ENCODE results near the gene SLC35G6.

Gene SLC35G6

DNA sequence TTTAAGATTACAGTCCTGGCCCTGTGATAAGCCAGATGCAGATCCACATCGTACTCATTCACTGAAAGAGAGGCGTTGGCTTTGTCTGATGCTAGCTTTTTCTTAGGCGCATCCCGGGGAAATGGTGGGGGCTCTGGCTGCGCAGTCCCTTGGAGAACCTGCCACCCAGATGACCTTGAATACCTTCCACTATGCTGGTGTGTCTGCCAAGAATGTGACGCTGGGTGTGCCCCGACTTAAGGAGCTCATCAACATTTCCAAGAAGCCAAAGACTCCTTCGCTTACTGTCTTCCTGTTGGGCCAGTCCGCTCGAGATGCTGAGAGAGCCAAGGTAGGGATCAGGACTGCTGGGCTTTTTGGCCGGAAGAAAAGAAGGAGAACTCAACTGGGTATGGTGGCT, 26.9 kb downstream of the SLC35G6 start:
- DNase-seq: no peak

DNA sequence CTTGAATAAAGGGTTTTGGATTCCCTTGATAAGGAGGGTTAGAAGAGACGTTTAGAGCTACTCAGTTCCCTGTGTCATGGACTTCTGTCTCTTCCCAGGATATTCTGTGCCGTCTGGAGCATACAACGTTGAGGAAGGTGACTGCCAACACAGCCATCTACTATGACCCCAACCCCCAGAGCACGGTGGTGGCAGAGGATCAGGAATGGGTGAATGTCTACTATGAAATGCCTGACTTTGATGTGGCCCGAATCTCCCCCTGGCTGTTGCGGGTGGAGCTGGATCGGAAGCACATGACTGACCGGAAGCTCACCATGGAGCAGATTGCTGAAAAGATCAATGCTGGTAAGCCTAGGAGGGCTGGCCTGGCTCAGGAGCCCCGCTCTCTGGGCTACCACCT, 27.6 kb downstream of the SLC35G6 start:
- no peak for DNase-seq

DNA sequence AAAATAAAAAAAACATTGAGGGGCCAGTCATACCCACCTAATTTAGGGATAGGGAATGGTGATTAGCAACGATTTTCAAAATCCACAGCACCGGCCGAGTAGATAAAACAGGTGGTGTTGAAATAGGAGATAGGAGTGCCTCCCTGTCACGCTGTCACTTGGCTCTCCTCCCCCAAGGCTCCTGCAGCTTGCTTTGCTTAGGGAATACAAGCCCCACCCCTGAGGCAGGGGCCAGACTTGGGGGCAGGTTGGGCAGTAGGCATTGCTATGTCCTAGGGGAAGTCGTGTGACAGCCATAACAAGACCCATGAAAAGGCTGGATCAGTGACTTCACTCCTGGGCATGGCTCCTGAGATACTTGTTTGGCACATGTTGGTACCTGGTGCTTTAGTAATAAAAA, 28.7 kb downstream of the SLC35G6 start:
- no peak for DNase-seq

DNA sequence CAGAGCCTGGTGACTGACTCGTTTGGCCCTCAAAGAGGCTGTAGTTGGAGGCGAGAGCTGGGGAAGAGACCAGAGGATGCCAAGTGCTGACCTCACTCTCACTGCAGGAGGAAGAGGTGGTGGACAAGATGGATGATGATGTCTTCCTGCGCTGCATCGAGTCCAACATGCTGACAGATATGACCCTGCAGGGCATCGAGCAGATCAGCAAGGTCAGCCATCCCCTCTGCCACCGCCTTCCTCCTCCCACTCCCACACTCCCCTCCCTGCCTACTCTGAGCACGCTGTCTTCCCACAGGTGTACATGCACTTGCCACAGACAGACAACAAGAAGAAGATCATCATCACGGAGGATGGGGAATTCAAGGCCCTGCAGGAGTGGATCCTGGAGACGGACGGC, 29.9 kb downstream of the SLC35G6 start:
- no peak for DNase-seq

DNA sequence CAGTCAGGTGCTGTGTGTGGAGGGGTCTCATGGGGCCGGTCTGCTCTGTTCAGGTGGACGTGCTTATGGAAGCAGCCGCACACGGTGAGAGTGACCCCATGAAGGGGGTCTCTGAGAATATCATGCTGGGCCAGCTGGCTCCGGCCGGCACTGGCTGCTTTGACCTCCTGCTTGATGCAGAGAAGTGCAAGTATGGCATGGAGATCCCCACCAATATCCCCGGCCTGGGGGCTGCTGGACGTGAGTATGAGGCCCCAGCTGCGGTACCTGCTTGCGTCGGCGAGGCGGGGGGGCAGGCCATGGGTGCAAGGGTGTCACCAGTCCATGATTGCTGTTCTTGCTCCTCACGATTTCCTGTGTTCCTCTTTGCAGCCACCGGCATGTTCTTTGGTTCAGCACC, 30.9 kb downstream of the SLC35G6 start:
- DNase-seq: no peak

DNA sequence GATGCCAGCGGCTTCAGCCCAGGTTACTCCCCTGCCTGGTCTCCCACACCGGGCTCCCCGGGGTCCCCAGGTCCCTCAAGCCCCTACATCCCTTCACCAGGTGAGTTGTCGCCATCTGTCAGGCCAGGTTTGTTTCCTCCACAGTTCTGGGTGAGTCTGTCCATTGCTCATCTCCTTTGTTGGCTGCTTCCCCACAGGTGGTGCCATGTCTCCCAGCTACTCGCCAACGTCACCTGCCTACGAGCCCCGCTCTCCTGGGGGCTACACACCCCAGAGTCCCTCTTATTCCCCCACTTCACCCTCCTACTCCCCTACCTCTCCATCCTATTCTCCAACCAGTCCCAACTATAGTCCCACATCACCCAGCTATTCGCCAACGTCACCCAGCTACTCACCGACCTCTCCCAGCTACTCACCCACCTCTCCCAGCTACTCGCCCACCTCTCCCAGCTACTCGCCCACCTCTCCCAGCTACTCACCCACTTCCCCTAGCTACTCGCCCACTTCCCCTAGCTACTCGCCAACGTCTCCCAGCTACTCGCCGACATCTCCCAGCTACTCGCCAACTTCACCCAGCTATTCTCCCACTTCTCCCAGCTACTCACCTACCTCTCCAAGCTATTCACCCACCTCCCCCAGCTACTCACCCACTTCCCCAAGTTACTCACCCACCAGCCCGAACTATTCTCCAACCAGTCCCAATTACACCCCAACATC, 31.7 kb downstream of the SLC35G6 start:
- DNase-seq: no peak

DNA sequence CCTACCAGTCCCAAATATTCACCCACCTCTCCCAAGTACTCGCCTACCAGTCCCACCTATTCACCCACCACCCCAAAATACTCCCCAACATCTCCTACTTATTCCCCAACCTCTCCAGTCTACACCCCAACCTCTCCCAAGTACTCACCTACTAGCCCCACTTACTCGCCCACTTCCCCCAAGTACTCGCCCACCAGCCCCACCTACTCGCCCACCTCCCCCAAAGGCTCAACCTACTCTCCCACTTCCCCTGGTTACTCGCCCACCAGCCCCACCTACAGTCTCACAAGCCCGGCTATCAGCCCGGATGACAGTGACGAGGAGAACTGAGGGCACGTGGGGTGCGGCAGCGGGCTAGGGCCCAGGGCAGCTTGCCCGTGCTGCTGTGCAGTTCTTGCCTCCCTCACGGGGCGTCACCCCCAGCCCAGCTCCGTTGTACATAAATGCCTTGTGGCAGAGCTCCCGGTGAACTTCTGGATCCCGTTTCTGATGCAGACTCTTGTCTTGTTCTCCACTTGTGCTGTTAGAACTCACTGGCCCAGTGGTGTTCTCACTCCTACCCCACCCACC, 32.7 kb downstream of the SLC35G6 start:
- DNase-seq: no peak

DNA sequence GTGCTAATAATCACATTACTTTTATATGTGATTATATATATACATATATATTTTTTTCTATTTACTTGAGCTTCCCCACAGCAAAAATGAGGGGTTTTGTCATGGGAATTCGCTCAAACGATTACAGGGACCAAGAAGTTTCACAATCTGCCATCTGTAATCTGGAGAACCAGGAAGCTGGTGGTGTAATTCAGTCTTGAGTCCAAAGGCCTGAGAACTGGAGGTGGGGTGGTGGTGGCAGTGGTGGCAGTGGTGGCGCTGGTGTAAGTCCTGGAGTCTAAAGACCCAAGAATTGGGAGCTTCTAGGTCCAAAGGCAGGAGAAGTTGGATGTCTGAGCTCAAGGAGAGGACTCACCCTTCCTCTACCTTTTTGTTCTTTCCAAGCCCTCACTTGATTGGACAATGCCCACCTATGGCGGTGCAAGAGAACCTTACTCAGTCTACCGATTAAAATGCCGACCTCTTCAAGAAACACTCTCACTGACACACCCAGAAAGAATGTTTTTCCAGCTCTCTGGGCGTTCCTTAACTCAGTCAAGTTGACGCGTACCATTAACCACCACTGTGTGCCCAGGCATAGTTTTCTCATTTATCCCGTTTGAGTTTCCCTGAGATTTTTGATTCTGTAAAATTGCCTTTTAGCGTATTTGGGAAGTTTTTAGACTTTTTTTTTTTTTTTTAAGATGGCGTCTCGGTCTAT, 34.8 kb downstream of the SLC35G6 start:
- no peak for DNase-seq

GRCh38 chr17:7523033-7523432, 41.8 kb downstream of the SLC35G6 start:
- peak; percentile 44 to 67 for DNase-seq

DNA sequence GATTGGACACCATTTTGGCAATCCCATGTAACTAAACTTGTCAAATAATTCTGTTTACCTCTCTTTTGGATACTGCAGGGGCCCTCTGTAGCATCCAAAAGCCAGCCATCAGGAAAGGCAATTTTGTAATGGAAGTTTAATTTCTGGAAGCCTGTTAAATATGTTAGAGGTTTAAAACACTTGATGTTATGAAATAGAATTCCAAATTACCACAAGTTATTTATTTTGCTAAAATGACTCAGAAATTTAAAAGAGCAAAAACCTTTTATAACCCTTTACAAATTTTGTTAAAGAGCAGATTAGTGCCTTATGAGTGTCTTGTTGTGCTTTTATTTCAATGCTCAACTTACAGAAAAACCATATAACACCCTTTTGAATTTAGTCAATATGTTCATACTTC, 47.6 kb downstream of the SLC35G6 start:
- DNase-seq: no peak

DNA sequence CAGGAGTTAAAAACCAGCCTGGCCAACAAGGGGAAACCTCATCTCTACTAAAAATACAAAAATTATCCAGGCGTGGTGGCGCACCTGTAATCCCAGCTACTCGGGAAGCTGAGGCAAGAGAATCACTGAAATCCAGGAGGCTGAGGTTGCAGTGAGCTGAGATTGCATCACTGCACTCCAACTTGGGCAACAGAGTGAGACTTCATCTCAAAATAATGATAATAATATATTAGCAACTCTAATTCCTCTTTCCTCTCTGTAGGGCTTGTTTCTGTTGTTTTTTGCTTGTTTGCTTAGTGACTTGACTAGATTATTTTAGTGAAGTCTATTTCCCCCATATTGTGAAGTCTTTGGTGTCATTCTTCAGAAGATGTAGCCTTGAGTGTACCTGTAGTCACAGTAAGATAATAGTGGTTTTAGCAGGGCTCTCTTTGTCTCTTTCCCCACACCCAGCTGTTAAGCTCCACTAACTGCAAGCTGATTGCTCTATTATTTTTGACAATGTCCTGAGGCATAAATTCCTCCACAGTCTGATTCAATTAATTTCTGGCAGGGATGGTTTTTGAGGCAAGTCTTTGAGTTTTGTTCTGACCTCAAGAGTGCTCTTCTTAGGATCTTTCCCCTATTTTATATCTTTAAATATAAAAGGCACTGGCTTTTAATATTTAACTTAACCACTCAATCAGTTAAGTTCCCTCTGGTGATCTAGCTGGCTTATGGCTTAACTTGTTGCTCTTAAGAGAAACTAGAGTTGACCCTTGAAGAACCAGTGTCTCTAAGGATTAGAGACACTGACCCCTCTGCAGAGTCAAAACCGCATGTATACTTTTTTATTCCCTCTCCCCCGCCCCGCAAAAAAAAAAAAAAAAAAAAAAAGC, 49.0 kb downstream of the SLC35G6 start:
- no peak for DNase-seq
